ENCODE data around the gene LSM11. TPM values are rescaled to one million over a fixed set of nuclear protein-coding genes. Genes with fewer than 3 reads are reported as not detected.

Gene LSM11
- total RNA-seq, 1 donor from 2014 or later: 10.6 TPM

DNA sequence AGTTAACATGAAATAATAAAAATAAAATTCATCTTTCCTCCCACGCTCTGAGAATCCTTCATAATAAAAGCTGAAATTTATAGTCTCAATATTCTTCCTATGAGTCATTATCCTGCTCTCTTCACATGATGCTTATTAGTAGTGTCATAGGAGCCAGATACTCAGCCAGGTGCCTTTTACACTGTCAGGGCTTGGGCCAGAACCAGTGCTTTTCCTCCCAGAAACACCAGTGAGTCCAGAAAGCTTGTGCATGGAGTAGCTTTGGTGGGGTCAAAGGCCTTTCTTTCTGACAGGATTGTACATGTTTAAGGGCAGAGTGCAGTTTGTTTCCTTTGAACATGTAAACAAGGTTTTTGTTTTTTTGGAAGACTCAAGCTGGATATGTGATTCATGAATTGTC is 6.8 kb downstream of the LSM11 start:
- Mint-ChIP-seq H3K9me3 (ENCODE audit: low read depth) (no peaks in the 10 kb centered on the region), H3K27ac (ENCODE audit: unreplicated experiment) (peak overlapping the region; percentile 96), H3K27me3 (ENCODE audit: low read depth) (no peaks in the 10 kb centered on the region), H3K4me1 (ENCODE audit: low read depth) (peaks cover 37% of the 10 kb centered on the region), H3K4me3 (ENCODE audit: unreplicated experiment) (peak overlapping the region; percentile 15), H3K36me3 (ENCODE audit: low read depth) (peaks cover 10% of the 10 kb centered on the region)
- DNase-seq (ENCODE audit: low spot score): no peak
- no peak for TF ChIP-seq CTCF (IDR thresholded peaks at IDR 0.05)

DNA sequence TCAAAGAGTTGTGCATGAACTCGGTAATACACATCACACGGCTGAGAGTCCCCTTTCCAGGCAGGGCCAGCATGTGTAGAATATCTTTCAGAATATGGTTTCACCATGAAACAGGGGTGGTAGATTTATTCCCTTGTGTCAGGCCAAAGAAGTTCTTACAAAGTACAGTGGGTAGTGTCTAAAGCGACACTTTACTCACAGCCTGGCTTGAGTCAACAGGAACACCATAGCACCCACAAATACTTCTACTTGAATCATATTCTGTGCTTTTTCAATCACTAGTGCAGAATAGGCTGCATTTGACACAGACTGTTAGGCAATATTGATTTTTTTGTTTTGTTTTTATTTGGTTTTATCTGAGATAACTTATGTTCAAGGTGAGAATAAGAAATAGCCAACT is 12.6 kb downstream of the LSM11 start:
- Mint-ChIP-seq H3K9me3 (ENCODE audit: low read depth) (no peaks in the 10 kb centered on the region), H3K27me3 (ENCODE audit: low read depth) (no peaks in the 10 kb centered on the region)

GRCh38 chr5:157758706-157759105 is 15.2 kb downstream of the LSM11 start:
- Mint-ChIP-seq H3K9me3 (ENCODE audit: low read depth) (no peaks in the 10 kb centered on the region), H3K4me1 (ENCODE audit: low read depth) (no peaks in the 10 kb centered on the region), H3K27ac (ENCODE audit: unreplicated experiment) (no peak overlapping the region), H3K36me3 (ENCODE audit: low read depth) (peaks cover 14% of the 10 kb centered on the region), H3K4me3 (ENCODE audit: unreplicated experiment) (no peak overlapping the region), H3K27me3 (ENCODE audit: low read depth) (no peaks in the 10 kb centered on the region)
- no peak for DNase-seq (ENCODE audit: low spot score)
- no peak for TF ChIP-seq CTCF (IDR thresholded peaks at IDR 0.05)

More for the DNA sequence above, 12.6 kb downstream of the LSM11 start:
- Mint-ChIP-seq H3K4me3 (ENCODE audit: unreplicated experiment) (no peak overlapping the region), H3K36me3 (ENCODE audit: low read depth) (peaks cover 20% of the 10 kb centered on the region), H3K4me1 (ENCODE audit: low read depth) (no peaks in the 10 kb centered on the region), H3K27ac (ENCODE audit: unreplicated experiment) (no peak overlapping the region)
- DNase-seq (ENCODE audit: low spot score): no peak
- TF ChIP-seq CTCF (IDR thresholded peaks at IDR 0.05): no peak

DNA sequence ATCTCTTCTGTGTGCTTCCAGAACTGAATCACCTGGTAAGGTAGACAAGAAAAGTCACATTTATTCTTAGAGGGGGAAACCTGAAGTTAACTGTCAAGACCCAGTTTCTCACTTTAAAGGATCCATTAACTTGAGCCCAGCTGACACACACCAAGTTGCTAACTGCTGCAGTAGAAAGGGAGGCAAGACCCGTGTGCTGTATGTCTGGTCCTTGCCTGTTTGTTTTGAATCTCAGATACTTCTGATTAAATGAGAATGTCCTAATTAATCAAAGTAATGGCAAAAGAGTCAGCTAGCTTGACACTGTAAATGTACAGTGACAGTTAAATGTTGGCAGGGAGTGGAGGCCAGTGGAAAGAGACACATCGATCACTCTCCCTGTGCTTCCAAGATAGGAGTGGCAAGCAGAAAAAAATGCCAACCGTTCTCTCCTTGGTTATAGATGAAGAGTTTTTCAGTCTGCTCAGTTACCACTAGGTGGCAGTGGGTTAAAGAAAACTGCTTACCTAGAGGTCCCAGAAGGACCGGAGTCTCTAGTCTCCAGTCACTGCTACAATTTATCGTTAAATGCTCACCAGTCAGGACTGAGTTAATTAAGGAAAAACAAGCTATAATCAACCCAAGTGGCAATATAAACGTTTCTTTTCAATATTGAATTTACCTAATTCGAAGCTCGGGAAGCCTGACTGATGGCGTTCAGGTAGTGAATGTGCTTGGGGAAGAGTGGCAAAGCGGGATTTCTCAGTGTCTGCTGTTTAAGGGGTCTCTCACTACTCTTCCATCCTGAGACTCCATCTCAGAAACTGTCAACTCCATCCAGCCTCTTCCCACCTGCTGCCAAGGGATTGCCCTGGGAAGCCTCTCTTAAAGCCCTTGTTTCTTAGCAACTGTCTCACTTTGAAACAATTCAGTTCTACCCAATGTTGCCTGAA is 18.4 kb downstream of the LSM11 start:
- H3K27me3 Mint-ChIP-seq (ENCODE audit: low read depth): no peaks in the 10 kb centered on the region
- no peaks in the 10 kb centered on the region for H3K36me3 Mint-ChIP-seq (ENCODE audit: low read depth)

GRCh38 chr5:157764531-157764930 is 21.0 kb downstream of the LSM11 start:
- no peak for DNase-seq (ENCODE audit: low spot score)
- Mint-ChIP-seq H3K9me3 (ENCODE audit: low read depth) (no peaks in the 10 kb centered on the region), H3K4me1 (ENCODE audit: low read depth) (peaks cover 8% of the 10 kb centered on the region), H3K36me3 (ENCODE audit: low read depth) (no peaks in the 10 kb centered on the region), H3K27ac (ENCODE audit: unreplicated experiment) (no peak overlapping the region), H3K27me3 (ENCODE audit: low read depth) (no peaks in the 10 kb centered on the region), H3K4me3 (ENCODE audit: unreplicated experiment) (no peak overlapping the region)
- TF ChIP-seq CTCF (IDR thresholded peaks at IDR 0.05): no peak

More for the DNA sequence above, 18.4 kb downstream of the LSM11 start:
- TF ChIP-seq CTCF (IDR thresholded peaks at IDR 0.05): peak; percentile 93
- Mint-ChIP-seq H3K27ac (ENCODE audit: unreplicated experiment) (no peak overlapping the region), H3K4me1 (ENCODE audit: low read depth) (no peaks in the 10 kb centered on the region), H3K9me3 (ENCODE audit: low read depth) (no peaks in the 10 kb centered on the region), H3K4me3 (ENCODE audit: unreplicated experiment) (no peak overlapping the region)
- DNase-seq (ENCODE audit: low spot score): no peak
